ENCODE data around the gene EEPD1.

Gene EEPD1

GRCh38 chr7:36188906-36189305 lies 35.9 kb downstream of the EEPD1 start:
- DNase-seq (ENCODE audit: low read depth in 4 of 4, low spot score in 1 of 4): no peak

GRCh38 chr7:36190447-36191291 lies 37.6 kb downstream of the EEPD1 start:
- DNase-seq (ENCODE audit: low read depth in 4 of 4, low spot score in 1 of 4): no peak

GRCh38 chr7:36191292-36191920 lies 38.4 kb downstream of the EEPD1 start:
- no peak for DNase-seq (ENCODE audit: low read depth in 4 of 4, low spot score in 1 of 4)

GRCh38 chr7:36192053-36192824 lies 39.2 kb downstream of the EEPD1 start:
- DNase-seq (ENCODE audit: low read depth in 4 of 4, low spot score in 1 of 4): no peak

- DNase-seq (ENCODE audit: low read depth in 4 of 4, low spot score in 1 of 4): no peak
Observed at GRCh38 chr7:36192877-36193276, 39.8 kb downstream of the EEPD1 start.

- no peak for DNase-seq (ENCODE audit: low read depth in 4 of 4, low spot score in 1 of 4)
Observed at GRCh38 chr7:36198854-36199266, 45.8 kb downstream of the EEPD1 start.

GRCh38 chr7:36199329-36199728 lies 46.3 kb downstream of the EEPD1 start:
- DNase-seq (ENCODE audit: low read depth in 4 of 4, low spot score in 1 of 4): no peak

GRCh38 chr7:36201122-36201723 lies 48.2 kb downstream of the EEPD1 start:
- no peak for DNase-seq (ENCODE audit: low read depth in 4 of 4, low spot score in 1 of 4)

- DNase-seq (ENCODE audit: low read depth in 4 of 4, low spot score in 1 of 4): no peak
Observed at GRCh38 chr7:36202398-36202797, 49.3 kb downstream of the EEPD1 start.

- DNase-seq (ENCODE audit: low read depth in 4 of 4, low spot score in 1 of 4): no peak
Observed at GRCh38 chr7:36203071-36203790, 50.2 kb downstream of the EEPD1 start.

- DNase-seq (ENCODE audit: low read depth in 4 of 4, low spot score in 1 of 4): no peak
Observed at GRCh38 chr7:36204044-36204663, 51.1 kb downstream of the EEPD1 start.

- DNase-seq (ENCODE audit: low read depth in 4 of 4, low spot score in 1 of 4): no peak
Observed at GRCh38 chr7:36204929-36205635, 52.0 kb downstream of the EEPD1 start.

GRCh38 chr7:36205803-36206202 lies 52.7 kb downstream of the EEPD1 start:
- no peak for DNase-seq (ENCODE audit: low read depth in 4 of 4, low spot score in 1 of 4)

- no peak for DNase-seq (ENCODE audit: low read depth in 4 of 4, low spot score in 1 of 4)
Observed at GRCh38 chr7:36207451-36208291, 54.6 kb downstream of the EEPD1 start.

GRCh38 chr7:36208426-36208825 lies 55.4 kb downstream of the EEPD1 start:
- no peak for DNase-seq (ENCODE audit: low read depth in 4 of 4, low spot score in 1 of 4)

- no peak for DNase-seq (ENCODE audit: low read depth in 4 of 4, low spot score in 1 of 4)
Observed at GRCh38 chr7:36208997-36209813, 56.2 kb downstream of the EEPD1 start.

- DNase-seq (ENCODE audit: low read depth in 4 of 4, low spot score in 1 of 4): no peak
Observed at GRCh38 chr7:36209814-36210183, 56.7 kb downstream of the EEPD1 start.

- DNase-seq (ENCODE audit: low read depth in 4 of 4, low spot score in 1 of 4): no peak
Observed at GRCh38 chr7:36210291-36210922, 57.4 kb downstream of the EEPD1 start.

Data from stimulated activated CD4-positive, alpha-beta T cell treated with anti-CD3 and anti-CD28 coated beads, Interleukin-1b, Interleukin-23, amount 100 ng/mL, for 24 hours (primary cell).